ENCODE data around the gene ST6GAL1.

DNA sequence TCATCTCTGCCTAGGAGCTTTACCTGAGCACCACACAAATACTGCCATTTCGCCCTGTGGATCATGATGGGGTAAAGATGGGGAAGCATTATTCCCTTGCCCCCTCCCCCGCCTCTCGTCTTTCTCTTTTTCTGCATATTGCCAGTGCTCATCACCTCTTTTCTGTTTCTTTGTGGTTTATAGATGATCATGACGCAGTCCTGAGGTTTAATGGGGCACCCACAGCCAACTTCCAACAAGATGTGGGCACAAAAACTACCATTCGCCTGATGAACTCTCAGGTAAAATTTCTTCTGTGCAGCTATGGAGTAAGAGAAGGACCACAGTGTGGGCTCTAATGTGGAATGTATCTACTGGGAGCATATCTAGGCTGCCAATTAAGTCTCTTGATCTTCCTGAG is 120.7 kb downstream of the ST6GAL1 start:
- no peak for TF ChIP-seq RFX5 (IDR thresholded peaks at IDR 0.05; ENCODE audit: low read depth, low read length)
- no peak for TF ChIP-seq SMC3 (IDR thresholded peaks at IDR 0.05; ENCODE audit: borderline replicate concordance, low read length)
- TF ChIP-seq POLR2AphosphoS5 (IDR thresholded peaks at IDR 0.05; ENCODE audit: low read length) = 0 out of 2 replicates have a peak, but pooled peaks have one; percentile 1
- TF ChIP-seq NFYA (IDR thresholded peaks at IDR 0.05; ENCODE audit: borderline replicate concordance, low read depth, low read length) = no peak
- TF ChIP-seq SUZ12 (IDR thresholded peaks at IDR 0.05; ENCODE audit: unreplicated experiment) = no peak
- TF ChIP-seq MYC (IDR thresholded peaks at IDR 0.05; ENCODE audit: insufficient read depth, insufficient read length, insufficient replicate concordance, low read length, severe bottlenecking) = no peak
- TF ChIP-seq, protein P1, sequence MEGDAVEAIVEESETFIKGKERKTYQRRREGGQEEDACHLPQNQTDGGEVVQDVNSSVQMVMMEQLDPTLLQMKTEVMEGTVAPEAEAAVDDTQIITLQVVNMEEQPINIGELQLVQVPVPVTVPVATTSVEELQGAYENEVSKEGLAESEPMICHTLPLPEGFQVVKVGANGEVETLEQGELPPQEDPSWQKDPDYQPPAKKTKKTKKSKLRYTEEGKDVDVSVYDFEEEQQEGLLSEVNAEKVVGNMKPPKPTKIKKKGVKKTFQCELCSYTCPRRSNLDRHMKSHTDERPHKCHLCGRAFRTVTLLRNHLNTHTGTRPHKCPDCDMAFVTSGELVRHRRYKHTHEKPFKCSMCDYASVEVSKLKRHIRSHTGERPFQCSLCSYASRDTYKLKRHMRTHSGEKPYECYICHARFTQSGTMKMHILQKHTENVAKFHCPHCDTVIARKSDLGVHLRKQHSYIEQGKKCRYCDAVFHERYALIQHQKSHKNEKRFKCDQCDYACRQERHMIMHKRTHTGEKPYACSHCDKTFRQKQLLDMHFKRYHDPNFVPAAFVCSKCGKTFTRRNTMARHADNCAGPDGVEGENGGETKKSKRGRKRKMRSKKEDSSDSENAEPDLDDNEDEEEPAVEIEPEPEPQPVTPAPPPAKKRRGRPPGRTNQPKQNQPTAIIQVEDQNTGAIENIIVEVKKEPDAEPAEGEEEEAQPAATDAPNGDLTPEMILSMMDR (IDR thresholded peaks at IDR 0.05 in 2 of 3, conservative IDR thresholded peaks at IDR 0.05 in 1 of 3; ENCODE audit: control insufficient read depth in 2 of 3, extremely low read depth in 1 of 3, insufficient read depth in 1 of 3, low read depth in 3 of 3, low read length in 3 of 3) = no peak
- no peak for TF ChIP-seq POLR2A (IDR thresholded peaks at IDR 0.05; ENCODE audit: low read depth, low read length)
- TF ChIP-seq ASH2L (IDR thresholded peaks at IDR 0.05; ENCODE audit: borderline replicate concordance, low read depth) = no peak
- no peak for TF ChIP-seq EZH2 (IDR thresholded peaks at IDR 0.05; ENCODE audit: borderline replicate concordance, control insufficient read depth, low read depth, low read length)

Data from GM12878 (cell line).